Germinal center (tissue), 1 donor: ENCODE data around the gene PLA2G4E.

Experiments
- DNase-seq: peaks from one replicate; pipeline ENCODE4 v3.0.0; 2012; ENCODE audit warnings: mixed read lengths, low spot score

PLA2G4E gene

DNA sequence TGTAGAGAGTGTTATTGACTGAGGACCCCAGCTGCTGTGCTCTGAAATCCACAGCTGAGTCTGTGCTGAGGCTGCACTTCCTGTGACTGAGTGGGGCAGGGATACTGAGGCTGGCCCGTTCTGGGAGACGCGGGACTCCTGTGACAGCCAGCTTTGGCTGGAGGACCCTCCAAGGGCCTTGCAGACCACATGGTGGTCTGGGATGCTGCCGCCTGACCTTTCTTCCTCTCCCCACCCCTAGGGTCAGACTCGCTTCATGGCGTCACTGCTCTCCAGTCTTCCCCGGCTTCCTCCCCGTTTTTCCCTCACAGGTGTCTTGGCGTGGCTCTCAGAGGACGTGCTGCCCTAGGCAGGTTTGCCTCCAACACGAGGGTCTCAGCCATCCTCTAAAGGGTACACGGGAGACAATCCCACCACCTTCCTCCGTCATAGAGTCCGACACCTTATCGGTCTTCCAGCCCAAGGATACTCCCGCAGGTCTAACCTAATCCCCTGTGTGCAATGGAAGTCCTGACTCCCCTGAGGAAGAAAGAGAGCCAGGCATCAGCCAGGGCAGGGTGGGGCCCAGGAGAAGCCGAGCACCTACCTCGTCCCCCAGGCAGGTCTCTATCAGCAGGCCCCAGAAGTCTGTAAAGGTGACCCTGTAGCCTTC lies 28.6 kb downstream of the PLA2G4E start:
- no peak for DNase-seq

DNA sequence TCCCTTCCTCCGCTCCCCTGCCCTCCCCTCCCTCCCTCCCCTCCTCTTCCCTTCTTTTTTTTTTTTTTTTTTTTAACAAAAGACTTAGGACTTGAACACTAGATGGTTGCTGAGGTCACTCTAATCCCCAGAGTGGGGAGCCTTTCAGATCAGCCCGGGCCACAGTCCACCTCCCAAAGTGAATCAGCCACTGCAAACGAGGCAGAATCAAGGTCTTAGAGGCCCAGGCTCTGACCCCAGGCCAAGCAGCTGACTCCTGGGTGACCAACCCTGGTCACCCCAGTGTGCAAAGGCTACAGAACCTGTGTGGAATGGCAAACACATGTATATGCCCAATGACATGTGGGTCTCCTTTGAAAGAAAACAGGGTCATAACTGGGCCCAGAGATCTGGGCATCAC lies 30.2 kb downstream of the PLA2G4E start:
- DNase-seq = no peak

DNA sequence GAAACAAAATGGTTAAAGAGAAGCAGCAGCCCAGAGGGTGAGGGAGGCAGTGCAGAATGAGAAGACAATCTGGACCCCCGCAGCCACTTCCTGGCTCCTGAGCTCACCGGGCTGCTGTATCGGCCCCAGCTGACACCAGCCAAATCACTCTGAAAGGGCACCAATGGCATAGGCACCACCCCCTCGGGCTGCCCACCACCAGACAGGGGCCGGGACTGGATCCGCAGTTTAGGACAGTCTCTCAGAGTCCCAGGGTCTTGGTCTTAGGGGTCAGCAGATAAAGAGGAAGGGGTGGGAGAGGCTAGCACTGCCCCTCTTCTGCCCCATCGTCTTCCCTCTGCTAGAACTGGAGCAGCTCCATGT lies 30.6 kb downstream of the PLA2G4E start:
- DNase-seq = no peak

DNA sequence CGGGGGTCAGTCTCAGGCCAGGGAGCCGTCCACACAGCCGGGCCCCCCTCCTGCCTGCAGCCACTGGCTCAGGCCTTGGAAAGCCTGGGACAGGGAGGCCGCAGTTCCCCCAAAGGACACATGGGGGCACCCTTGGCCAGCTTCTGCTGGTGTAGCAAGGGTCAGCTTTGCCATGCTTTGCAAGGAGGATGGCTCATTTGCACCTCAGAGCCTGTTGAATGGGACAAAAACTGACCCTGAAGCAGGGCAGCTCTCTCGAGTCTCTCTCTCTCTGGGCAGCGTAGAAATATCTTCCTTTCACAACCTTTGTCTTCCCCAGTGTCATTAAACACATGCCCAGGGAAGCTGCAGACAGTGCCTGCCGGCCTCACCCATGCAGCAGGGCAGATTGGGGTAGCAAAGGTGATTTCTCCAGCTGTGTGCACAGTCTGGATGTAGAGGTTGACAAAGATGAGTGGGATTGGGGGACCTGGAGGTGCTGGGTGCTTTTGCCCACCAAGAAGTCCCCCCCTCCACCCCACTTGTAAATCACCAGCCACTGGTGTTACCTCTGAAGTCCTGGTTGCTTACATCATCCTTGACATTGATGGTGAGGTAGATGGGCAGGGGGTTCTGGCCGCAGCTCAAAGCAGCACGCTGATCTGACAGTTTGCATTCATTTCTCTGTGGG lies 31.1 kb downstream of the PLA2G4E start:
- DNase-seq = peak; percentile 84

DNA sequence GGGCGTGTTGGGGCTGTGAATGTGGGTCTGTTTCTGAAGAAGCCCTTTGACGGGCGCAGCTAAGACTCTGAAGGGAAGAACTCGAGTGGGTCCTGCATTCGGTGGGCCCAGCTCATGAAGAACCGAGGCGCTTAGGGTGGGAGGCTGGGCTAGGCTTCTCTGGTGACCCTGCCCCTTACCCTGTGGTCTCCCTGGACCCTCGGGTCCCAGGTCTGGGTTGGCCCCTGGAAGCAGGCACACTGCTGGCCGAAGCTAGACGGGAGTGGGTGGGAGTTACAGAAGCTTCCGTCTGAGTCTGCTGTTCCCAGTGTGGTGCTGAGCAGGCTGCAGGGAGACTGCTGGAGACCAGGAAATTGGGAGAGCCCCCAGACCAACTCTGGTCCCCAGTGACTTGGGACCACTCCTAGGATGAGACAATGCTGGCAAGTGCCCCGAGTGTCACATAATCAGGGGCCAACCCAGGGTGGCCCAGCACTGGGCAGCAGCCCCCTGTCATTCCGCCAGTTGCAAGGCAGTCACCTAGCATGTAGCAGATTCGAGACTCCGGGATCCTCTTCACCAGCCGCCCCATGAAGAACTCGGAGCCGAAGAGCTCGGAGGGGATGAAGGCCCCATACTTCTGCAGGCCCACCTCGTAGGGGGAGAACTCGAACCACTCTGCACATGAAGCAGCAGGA lies 31.8 kb downstream of the PLA2G4E start:
- no peak for DNase-seq

DNA sequence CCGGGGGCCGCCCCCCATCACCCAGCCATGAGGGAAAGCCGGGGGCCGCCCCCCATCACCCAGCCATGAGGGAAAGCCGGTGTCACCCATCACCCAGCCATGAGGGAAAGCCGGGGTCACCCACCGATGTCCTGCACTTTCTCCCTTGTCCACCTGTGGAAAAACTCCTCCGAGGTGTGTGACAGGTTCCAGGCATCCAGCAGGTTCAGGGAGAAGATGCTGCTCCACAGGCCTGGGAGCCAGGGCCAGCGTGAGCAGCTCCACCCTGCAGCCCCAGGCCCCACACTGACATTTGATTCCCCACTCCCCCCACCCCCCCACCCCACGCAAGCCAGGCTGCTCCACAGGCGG lies 32.9 kb downstream of the PLA2G4E start:
- no peak for DNase-seq

DNA sequence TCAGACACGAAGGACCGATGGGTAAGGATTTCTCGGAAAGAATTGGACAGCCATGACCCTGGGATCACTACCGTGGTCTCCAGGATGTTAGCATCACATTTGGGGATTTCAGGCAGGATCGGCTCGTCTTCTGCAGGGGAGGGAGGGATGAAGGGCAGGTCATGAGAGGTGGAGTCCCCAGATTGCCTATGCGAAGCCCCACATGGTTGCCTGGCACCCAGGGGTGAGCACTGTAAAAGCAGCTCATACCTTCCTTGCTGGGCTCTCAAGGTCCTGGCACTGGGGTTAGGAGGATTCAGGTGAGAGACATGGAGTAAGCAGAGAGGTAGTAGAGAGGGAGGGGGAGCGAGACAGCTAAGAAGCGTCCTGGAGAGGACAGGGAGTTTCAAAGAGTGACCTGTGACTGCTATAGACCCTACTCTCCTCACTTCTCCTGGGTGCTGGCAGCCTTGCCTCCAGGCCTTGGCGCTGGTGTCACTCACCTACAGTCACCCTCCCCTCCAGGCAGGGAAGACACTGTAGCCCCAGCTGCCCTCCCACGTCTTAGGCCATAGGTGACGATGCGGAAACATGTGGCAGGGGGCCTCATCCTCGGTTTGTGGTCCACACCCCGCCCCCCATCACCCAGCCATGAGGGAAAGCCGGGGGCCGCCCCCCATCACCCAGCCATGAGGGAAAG lies 33.5 kb downstream of the PLA2G4E start:
- DNase-seq = no peak

DNA sequence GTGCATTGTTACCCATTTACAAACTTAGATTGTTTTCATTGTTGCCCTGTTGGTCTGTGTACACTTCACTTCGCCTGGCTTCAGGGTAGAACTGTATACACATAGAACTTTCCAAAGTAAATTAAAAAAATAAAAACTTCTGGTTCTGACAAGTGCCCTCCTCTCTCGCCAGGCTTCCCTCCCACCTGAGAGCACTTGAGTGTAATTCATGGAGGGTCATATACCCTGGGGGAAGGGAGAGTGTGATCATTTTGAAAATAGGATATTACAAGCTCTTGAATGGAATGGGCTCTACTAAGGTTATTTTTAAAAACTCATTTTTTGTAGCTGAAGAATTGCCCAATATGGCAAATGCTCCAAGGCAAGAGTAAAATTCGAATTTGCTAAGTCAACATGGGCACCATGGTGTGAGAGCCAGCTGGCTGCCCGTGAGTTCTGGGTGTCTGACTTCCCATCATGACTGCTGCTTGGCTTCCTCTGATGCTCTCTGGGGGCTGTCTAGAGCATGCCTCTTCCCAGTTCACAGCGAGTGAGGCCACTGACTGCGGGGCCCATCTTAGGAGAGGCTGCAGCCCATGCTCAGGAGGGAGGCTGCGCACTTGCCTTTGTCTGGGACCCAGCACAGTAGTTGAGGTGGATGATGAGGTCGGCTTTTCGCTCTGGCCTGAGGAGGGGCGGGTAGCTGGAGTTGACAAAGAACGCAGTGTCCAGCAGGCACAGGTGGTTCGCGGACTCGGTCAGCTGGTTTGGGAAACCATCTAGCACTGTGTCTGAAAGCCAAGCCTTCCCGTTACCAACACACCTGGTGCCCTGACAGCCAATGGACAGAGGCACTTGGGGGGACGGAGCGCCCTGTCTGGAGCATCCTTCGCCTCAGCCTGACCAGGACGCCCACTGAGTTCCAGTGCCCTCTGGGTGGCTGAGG lies 35.3 kb downstream of the PLA2G4E start:
- DNase-seq = no peak

DNA sequence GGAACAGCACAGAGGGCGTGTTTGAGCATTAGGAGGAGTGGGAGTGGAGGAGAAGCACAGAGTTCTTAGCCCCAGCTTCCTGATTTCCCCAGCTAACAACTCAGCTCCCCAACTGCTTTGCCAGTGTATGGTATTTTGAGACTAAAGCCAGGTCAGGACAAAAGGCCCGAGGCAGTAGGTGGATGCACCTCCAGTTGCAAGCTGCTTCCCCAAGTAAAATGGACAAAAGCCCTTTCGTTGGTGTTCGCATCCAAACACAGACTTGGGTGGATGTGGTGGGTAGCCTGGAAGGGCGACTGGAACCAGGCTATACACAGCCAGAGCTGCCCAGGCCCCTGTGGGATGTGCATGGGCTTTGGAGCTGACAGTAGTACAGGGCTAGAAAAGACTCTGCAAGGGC lies 36.2 kb downstream of the PLA2G4E start:
- DNase-seq = no peak

DNA sequence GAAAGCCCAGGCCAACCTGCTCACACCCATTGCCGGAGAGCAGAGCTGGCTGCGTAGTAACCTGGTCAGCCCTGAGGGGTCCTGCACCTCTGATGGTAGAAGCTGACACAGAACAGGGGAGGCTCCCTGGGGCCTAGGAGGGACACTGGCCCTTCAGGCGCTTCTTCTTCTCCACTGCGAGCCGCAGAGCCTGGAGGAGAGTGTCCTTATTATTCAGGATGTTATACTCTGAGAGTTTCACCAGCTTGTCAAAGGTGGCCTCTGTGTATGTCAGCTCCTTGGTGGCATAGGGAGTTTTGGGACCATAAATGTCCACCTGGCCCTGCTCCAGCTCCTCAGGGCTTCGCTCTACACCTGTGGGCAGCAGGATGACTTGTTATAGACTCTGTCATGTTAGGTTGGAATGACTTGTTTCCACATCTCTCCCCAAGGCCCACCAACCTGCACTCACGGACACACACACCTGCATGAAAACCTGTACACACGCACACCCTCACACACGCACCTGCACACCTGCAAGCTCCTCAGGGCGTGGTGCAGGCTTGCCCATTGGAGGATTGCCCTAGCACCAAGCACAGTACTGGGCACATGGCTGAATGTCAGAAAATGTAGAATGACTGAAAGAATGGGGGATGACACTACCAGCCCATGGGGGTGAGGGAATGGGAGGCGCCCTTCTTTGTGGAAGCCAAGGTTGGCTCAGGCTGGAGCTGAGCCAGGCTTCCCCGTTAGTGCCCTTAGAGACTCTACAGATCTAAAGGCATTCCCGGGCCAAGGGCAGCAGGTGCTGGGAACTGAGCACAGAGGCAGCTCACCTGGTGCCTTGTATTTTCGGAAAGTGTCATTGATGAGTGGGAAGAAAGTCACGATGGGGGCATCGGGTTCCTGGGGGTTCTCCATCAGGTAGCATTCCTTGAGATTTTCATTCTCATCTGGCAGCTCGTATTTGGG lies 36.9 kb downstream of the PLA2G4E start:
- DNase-seq = no peak

DNA sequence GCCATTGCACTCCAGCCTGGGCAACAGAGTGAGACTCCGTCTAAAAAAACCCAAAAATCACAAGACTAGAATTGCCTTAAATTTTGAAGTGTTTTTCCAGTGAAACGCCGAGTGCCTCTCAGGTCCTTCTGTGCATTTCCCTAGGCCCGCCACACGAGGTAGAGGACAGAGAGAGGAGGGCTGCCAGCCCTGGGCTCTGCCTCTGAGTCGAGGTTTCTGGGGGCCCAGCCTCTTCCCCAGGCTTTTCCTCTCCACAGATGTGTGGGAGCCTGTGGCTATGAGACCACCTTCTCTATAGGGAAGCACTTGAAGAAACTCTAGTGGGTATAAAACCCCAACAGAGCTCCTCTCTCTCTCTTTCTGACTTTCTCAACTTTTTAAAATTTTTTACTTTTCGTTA lies 37.6 kb downstream of the PLA2G4E start:
- no peak for DNase-seq

DNA sequence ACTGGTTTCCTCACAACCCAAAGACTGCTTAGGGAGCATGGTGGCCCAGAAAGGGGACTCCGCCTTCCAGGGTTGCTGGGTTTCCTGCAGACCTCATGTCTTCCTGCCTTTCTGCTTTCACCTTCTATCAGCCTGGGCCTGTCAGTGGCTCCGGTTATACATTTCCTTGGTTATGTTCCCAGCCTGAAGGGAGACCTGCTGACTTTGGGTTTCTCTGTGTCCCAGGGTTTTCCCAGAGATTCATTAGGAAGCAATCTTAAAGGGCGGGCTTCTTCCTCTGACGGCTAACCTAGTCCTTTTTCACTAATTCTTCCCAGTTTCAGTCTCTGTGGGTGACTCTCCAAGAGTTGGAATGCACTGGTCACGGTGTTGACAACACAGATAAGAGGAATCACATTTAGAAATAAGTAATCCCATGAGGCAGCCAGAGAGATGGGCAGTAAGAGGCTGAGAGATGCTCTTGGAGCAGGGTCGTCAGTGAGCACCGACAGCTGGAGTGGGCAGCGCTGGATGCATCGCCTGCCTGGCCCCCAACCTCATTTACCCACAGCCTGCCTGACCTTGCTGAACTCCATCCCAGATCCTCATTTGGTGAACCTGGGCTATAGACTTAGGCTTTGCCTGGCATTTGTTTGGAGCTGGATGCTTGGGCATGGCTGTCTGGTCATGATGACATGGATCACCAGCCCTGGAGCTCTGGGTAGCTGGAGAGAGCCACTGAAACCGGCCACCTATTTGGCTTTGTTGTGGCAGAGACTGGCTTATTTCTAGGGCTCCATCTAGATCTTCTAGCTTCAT lies 38.5 kb downstream of the PLA2G4E start:
- DNase-seq = no peak

DNA sequence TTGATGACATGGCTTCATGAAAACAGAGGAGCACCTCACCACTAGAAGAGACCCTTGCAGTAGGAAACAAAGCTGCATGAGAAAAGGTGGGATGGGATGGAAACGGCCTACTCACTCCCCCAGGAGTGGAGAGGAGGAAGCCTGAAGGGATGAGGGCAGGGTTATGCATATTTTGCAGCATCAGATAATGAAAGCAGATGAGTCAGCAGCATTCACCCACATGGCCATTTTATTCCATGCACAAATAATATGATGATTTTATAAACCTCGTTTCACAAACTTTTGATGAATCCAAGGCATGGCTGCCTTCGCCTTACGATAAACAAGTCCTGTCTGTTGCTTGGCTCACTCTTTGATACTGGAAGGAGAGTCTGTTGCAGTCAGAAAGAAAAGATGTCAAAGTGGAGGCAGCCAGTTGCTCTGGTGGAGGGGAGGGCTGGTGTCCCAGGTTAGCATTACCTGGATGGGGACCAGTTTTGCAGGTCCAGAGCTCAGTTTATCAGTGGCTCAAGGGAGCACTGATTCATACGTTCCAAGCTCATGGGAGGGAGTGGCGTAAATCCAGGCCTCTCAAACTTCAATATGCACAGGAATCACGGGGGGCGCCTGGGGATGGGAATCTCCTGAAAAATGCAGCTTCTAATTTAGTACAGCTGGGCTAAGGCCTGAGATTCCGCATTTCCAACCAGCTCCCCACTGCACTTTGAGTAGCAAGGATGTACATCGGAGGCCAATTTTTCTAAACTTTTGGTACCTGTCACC lies 39.3 kb downstream of the PLA2G4E start:
- DNase-seq = no peak

DNA sequence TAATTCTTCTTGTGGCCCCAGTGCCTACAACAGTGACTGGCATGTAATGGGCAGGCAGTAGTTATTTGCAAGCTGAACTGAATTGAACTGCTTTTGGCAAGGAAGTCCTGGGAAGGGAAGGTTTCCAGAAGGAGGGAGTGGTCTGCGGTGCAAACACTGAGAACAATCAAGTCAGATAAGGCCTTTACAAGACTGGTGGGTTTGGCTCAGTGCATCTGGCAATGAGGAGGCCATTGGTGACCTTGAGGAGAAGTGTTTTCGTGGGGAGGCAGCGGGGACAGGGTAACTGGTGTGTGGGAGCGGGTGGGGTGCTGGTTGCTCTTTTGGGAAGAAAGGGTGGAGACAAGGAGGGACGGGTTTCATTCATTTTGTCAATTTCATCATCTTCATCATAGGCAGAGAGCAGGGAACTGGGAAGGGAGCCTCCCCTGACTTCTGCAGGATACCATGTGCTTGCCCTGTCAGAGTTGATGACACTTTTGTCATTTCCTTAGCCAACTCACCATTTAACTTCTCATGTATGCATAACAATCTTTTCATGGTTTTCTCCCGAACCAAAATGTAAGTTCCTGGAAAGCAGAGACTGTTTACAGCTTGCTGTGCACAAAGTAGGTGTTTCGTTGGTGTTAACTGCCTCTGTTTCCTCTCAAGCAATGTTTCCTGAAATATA lies 40.1 kb downstream of the PLA2G4E start:
- no peak for DNase-seq

DNA sequence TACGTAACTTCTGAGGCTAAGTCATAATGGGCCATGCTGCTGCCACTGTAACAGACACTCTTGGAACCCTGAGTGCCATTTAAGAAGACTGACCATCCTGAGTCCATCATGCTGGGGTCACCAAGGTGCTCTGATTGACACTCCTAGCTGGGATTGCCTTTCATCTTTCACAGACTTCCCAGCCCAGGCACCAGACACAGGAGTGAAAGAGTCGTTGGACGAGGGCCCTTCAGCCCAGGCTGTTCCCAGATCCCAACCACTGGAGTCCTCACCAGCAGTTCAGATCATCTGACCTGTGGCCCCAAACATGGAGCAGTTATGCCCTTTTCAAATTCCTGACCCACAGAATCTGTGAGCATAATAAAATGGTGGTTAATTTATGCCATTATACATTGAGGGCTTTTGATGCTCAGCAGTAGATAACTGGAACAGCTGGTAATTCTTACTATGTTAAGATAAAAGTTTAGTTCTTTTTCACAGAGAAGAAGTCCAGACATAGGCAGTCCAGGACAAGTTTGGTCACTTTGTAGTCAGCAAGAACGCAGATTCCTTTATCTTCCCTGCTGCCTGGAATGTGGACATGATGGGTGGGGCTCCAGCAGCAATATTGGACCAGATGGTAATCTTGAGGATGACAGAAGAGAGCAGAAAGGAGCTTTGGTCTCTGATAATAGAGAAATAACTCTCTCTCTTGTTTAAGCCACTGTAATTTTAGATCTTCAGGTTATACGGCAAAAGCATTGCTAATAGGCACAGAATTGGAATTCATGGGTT lies 41.2 kb downstream of the PLA2G4E start:
- DNase-seq = no peak

DNA sequence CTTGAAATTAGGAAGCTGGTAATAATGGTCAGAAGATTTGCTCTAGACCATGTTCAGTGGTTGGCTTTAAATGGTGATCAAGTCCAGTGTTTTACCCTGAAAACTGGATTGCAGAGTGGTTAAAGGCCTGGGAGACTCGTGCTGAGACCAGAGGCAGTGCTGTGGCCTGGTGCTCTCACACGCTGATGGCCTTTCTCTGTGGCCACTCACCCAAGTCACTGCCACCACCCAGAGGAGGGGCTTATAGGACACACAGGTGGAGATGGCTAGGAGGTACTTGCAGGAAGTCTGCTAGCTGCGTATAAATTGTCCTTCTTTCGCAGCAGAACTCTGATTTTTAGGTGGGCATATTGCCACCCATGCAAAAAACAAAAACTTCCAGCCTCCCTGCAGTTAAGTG lies 42.3 kb downstream of the PLA2G4E start:
- DNase-seq = no peak

DNA sequence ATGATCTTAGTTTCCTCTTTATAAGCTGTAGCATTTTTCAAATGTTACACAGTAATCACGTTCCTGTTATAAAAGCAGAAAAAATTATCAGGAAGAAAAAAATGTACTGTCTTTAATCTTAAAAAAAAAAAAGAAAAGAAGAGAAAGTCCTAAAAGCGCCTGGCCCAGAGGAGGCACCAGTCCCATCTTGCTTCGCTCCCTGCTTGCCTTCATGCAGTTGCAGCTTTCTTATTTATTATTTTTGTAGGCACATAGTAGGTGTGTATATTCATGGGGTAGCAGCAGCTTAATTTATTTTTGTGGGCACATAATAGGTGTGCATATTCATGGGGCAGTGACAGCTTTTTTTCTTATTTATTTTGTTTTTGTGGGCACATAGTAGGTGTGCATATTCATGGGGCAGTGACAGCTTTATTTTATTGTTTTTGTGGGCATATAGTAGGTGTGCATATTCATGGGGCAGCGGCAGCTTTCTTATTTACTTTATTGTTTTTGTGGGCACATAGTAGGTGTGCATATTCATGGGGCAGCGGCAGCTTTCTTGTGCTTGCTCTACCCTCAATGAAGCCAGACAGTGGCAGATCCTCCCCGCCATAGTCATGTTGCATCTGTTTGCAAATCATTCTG lies 43.0 kb downstream of the PLA2G4E start:
- no peak for DNase-seq
